NCI-H1694 treated with DMSO at 0.1 percent for 48 hours (cell line): ENCODE data around the gene SACS.

Experiments
- DNase-seq: peaks from one replicate; lab custom pipeline; 2025; lab: John Stamatoyannopoulos, UW

Gene SACS, protein sequence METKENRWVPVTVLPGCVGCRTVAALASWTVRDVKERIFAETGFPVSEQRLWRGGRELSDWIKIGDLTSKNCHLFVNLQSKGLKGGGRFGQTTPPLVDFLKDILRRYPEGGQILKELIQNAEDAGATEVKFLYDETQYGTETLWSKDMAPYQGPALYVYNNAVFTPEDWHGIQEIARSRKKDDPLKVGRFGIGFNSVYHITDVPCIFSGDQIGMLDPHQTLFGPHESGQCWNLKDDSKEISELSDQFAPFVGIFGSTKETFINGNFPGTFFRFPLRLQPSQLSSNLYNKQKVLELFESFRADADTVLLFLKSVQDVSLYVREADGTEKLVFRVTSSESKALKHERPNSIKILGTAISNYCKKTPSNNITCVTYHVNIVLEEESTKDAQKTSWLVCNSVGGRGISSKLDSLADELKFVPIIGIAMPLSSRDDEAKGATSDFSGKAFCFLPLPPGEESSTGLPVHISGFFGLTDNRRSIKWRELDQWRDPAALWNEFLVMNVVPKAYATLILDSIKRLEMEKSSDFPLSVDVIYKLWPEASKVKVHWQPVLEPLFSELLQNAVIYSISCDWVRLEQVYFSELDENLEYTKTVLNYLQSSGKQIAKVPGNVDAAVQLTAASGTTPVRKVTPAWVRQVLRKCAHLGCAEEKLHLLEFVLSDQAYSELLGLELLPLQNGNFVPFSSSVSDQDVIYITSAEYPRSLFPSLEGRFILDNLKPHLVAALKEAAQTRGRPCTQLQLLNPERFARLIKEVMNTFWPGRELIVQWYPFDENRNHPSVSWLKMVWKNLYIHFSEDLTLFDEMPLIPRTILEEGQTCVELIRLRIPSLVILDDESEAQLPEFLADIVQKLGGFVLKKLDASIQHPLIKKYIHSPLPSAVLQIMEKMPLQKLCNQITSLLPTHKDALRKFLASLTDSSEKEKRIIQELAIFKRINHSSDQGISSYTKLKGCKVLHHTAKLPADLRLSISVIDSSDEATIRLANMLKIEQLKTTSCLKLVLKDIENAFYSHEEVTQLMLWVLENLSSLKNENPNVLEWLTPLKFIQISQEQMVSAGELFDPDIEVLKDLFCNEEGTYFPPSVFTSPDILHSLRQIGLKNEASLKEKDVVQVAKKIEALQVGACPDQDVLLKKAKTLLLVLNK (N-terminal part only)

DNA sequence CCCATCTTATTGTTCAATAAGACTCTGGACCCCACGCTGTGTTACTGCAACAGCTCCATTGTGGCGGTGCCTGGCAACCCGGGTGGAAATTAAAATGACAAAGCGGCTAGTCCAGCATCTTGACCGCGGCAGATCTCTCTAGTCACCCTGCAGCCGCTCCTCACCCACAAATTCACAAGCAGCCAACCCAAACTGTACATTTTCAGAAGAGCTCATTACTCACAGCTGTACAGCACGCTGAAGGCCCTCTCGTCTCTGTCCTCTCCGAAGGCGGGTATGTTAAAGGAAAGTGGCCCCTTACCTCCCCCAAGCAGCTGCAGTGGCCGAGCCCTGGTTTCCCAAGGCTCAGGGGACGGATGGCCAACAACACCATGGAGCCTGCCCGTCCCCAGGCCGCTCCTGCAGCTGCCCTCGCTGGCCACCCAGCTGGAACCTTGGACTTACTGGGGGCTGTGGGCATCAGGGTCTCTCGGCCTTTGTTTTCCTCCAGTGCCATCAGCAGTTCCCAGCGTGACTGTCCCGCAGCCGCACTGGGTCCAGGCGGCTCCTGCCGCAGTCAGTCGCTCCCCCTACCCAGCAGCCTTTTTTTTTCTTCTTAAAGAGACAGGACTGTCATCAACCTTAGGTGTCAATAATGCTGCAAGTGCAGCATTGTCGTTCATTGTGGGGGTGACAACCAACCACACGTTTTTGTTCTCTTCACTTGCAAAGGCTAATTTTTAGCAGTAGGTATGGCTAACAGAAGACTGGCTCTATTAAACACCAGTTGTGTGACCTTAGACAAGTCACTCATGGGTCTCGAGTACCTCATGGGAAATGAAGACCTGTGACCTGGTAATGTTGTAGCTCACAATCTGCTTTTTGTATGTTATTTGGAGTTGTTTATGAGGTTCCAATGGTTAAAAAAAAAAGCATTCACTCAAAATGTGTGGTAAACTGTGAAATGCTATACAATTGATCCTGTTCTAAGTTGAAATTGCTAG, at the start of gene SACS:
Gene SACS, minus strand, starts transcription at position 532 of the 983 bp plus-strand sequence. CDS start 22,463 bp downstream, outside the sequence.
- DNase-seq, result peak; percentile 19

DNA sequence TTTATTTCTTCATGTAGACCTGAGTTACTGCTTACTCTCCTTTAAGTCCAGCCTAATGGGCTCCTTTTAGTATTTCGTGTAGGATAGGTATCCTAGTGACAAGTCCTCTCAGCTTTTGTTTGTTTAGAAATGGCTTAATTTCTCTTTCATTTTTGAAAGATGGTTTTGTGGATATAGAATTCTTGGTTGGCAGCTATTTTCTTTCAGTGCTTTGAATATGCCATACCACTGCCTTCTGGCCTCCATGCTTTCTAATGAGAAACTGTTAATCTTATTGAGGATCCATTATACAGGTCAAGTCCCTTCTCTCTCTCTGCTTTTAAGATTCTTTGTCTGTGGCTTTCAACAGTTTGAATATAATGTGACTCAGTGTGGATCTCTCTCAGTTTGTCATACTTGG, 46.8 kb upstream of the SACS start:
- no peak for DNase-seq

DNA sequence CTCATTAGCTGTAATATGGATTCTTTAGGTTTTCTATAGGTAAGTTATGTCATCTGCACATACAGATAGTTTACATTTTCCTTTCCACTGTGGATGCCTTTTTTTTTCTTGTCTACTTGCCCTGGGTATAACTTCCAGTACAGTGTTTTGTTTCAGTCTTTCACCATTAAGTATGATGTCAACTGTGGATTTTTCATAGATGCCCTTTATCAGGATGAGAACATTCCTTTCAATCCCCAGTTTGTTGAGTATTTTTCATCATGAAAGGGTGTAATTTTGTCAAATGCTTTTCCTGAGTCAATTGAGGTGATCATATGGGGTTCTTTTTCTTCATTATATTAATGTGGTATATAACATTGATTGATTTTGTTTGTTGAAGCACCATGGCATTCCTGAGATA, 43.6 kb upstream of the SACS start:
- DNase-seq, result no peak

DNA sequence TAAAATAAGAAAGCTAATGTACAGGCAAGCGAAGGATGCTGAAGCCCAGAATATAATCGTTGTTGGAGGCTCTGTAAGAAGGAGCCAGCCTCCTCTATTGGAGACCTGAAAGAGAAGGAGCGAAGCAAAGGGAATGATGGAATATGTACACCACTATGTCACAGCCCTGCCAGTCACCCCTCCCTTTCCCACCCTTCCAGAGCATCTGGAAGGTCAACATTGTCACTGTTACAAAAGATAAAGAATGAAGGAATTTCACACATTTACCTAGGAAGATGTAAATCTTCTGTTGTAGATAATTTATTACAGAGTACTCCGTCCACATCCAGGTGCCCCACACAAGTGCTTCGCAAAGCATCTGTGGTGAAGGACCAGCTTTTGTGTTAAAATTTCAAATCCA, 39.7 kb upstream of the SACS start:
- no peak for DNase-seq

- DNase-seq, result no peak
Measured at GRCh38 chr13:23472189-23472588, 38.7 kb upstream of the SACS start.

- no peak for DNase-seq
Measured at GRCh38 chr13:23470790-23471614, 37.5 kb upstream of the SACS start.

DNA sequence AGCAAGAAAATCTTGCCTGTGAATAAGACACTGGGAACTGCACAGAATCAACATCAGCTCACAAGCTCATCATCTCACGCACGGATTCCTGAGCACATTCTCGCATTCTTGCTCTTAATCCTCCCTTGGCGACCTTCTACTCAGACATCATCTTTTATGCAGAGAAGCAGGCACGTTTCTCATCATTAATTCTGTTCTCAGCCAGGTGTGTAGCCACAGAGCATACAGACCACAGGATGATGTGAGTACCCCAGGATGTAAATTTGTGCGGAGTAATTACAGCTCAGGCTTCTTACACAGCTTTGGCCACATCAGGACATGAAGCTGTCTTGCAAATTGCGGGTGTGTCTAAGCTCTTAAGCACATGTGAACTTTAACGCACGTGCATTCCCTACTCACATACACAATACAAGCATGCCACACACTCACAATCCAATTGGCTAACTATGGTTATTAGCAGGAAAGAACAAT, 36.5 kb upstream of the SACS start:
- DNase-seq, result no peak

DNA sequence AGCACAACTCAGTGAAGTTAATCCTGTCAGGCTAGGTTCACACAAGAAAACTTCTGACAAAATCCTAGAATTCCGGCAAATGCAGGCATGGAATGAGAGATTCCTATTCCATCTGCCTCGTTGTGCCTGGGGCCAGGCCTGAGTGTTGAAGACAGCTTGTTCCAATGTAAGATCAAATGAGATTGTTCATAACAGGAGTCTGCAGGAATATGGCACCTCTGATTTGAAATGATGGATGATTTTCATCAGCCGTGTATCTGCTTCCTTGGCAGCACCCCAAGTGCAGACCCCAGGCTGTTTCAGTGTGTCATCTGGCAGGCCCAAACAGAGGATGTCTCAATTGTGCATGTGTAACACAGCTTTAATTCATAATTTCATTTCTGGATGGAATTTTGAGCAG, 35.3 kb upstream of the SACS start:
- DNase-seq, result peak; percentile 86

GRCh38 chr13:23467932-23468278, 34.4 kb upstream of the SACS start:
- DNase-seq, result no peak

- no peak for DNase-seq
Measured at GRCh38 chr13:23467048-23467931, 33.8 kb upstream of the SACS start.

- DNase-seq, result peak; percentile 44
Measured at GRCh38 chr13:23466144-23467002, 32.9 kb upstream of the SACS start.

- no peak for DNase-seq
Measured at GRCh38 chr13:23463661-23464060, 30.2 kb upstream of the SACS start.

DNA sequence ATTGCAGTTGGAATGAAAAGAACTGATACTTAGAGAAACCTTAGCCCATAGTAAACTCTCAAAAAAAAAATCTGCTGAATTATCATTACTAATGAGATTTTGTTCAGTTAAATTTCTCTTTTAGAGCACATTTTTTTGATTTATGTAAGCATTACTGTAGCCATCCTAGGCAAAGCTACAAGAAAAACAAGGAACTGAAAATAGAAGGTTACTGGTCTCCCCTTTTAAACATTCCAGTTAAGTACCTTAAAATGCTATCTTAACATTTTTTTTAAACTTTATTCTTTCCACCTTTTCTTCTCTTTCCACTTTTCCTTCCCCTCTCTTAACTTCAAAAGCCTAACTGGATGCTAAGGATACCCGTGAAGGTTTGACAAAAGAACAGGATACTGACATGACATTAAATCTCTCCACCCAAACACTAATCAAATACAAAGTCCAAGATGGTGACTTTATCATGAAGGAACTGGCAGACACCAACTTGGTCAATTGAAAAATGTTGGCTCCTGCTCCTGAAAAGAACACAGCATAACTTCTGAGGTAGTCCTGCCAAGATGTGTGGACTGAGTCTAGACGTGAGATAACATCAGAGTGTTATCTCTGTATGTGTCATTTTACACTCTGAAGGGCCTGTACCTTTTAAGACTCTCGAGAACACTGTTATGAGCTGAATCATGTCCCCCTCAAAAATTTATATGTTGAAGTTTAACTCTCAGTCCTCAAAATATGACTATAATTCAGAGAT, 29.5 kb upstream of the SACS start:
- DNase-seq, result no peak

DNA sequence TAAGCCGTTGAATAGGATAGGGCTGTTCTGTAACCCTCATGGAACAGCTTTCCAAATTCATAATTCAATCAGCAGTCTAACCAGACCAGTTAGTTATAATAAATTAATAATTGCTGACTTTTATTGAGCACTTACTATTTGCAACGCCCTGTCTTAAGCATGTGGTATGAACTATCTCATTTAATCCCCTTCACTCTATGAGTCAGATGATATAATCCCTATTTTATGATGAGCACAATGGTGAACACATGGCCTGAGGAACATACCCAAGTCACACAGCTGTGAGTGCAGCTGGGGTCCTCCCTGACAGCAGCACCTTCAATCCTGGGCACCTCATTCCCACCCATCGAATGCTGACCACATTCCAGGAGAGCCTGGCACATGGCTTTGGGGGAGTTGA, 28.0 kb upstream of the SACS start:
- DNase-seq, result no peak

DNA sequence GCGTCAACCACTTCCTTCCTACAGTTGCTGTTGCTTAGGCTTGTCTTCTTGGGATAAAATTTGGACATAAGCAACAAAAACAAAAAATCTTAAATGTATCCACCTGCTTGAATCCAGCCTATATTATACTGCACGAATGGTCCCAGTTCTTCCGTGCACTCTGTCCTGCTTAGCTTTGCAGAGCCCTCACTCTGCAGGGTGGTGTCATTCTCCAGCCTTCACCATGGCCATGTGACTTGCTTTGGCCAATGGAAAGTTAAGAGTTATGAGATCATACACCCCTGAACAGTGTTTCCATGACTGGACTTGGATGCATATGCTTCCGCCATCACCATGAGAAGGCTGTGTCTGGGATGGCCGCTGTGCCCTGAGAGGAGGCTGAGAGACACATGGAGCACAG, 27.4 kb upstream of the SACS start:
- DNase-seq, result no peak

DNA sequence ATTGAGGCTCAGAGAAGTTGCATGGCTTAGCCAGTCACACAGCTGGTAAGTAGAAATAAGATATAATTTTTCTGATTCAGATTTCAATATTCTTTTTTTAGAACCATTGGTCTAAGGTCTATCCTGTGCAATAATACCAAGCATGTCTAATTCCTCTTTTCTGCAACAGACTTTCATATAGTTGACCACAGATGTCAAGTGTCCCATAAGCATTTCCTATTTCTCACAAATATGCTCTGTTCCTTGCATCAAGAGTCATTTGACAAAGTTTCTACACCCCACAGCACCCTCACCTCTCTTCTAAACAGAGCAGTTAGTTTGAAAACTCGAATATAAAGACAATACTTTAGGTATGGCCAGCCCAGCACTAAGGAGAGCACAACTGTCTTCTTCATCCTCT, 26.8 kb upstream of the SACS start:
- DNase-seq, result no peak

DNA sequence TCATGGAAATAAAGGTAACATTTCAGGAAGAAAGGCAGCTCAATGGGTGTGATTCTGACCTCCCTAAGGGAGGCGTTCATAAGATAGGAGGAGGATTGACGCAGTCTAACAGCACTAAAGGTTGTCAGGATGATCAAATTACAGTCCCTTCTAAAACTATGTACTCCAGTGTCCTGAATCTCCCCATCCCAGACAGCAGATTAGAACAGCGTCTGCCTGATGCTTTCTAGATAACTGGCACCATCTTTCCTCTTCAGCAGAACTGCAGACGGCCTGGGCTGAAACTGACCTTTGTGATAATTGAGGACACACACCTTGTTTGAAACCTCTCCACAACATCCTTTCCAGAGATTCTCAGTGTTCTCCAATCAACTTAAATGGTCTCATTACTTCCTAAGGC, 25.5 kb upstream of the SACS start:
- no peak for DNase-seq
